Activated CD4-positive, alpha-beta T cell treated with anti-CD3 and anti-CD28 coated beads for 48 hours (primary cell): ENCODE data around the gene CANT1.
"Not testable (repeated sequence)": the region's sequence is repeated elsewhere in the genome, so short reads cannot be mapped to it uniquely, and the experiment has no call there.

ENCODE experiments used
- DNase-seq: peaks from one replicate; pipeline ENCODE4 v3.0.0-alpha.2; 2020

The CANT1 gene

GRCh38 chr17:78974635-78975591 is 34.7 kb downstream of the CANT1 start:
- DNase-seq, result no peak

- no peak for DNase-seq
These were observed 35.6 kb downstream of the CANT1 start for GRCh38 chr17:78973792-78974520.

DNA sequence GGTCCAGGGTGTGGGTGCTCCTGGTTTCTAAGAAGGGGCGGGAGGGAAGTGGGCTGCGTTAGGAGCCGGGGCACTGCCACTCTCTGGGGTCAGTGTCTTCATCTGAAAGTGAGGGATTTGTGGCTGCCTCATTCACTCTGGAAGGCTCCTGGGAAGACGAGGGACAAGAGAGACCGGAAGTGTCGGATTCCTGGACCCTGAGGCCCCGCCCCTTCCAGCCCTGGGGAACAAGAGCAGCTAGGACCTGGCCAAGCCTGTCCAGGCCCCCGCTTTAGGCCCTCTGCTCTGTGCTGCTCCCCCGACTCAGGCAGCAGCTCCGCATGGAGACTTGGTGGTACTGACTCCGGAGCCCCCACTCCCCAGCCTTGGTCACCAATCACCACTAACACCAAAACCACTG is 36.4 kb downstream of the CANT1 start:
- no peak for DNase-seq

GRCh38 chr17:78972507-78973105 is 37.0 kb downstream of the CANT1 start:
- no peak for DNase-seq

DNA sequence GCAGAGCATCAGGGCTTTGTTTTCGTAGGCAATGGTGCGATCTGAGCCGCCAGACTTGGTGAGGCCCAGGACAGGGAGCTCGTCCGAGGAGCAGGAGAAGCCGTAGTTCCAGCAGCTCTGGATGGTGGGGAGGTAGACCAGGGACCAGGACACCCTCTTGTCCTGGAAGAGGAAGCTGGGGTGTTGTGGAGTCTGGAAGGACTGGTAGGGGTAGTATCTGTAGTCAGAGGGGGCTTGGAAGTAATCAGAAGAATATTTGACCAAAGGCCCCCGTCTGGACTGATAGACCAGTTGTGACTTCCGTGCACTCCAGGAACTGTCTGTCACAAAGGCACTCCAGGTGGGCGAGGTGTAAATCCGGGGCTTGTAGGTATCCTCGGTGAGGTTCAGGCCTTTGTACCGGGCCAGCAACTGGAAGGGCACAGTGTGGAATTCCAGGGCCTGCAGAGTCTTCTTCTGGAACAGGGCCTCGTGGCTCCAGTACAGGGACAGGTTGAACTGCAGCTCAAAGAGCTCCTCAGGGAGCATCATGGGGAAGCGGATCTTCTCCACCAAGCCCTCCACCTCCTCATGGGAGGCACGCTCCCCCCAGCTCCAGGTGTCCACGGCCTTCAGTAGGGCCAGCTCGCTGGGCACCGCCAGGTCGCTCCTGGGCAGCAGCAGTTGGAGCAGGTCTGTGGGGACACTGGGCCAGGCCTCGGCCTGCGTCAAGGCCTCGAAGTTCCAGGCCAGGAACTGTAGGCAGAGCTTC is 37.6 kb downstream of the CANT1 start:
- no peak for DNase-seq

DNA sequence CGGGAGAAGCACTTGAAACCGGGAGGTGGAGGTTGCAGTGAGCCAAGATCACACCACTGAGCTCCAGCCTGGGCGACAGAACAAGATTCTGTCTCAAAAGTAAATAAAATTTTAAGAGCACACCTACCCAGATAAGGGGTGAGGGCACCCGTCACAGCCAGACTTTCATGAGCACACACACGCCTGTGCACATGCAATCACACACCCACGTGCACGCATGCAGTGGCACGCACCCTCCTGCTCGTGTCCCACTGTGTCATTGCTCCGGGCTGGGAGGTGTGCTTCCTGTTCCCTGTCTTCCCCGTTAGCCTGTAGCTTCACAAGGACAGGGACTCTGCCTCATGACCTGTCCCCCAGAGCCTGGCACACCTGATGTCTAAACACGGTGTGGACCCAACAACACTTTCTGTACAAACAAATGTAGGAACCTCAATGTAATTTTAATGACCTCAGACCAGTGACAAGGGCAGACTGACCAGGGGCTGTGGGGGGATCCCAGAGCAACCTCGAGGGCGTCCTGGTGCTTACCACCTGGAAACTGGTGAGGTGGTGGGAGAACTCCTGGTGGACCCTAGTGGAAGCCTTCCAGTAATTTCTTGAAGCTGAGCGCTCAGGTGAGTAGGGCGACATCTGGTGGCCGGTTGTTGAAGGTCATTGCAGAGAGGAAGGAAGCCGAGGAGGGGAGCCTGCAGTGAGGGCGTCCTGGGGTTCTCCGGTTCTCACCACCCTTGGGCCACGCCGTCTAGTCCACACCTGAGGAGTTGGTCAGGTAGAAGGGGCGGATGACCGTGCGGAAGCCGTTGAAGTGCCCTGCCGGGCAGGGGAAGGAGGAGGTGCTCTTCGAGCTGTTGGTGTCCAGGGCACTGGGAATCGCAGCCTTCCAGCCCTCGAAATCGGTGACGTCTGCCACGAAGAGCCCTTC is 38.5 kb downstream of the CANT1 start:
- DNase-seq, result peak; percentile 86

- no peak for DNase-seq
These were observed 39.7 kb downstream of the CANT1 start for GRCh38 chr17:78969865-78970264.

- no peak for DNase-seq
These were observed 41.7 kb downstream of the CANT1 start for GRCh38 chr17:78967782-78968362.

- no peak for DNase-seq
These were observed 42.5 kb downstream of the CANT1 start for GRCh38 chr17:78966910-78967600.

DNA sequence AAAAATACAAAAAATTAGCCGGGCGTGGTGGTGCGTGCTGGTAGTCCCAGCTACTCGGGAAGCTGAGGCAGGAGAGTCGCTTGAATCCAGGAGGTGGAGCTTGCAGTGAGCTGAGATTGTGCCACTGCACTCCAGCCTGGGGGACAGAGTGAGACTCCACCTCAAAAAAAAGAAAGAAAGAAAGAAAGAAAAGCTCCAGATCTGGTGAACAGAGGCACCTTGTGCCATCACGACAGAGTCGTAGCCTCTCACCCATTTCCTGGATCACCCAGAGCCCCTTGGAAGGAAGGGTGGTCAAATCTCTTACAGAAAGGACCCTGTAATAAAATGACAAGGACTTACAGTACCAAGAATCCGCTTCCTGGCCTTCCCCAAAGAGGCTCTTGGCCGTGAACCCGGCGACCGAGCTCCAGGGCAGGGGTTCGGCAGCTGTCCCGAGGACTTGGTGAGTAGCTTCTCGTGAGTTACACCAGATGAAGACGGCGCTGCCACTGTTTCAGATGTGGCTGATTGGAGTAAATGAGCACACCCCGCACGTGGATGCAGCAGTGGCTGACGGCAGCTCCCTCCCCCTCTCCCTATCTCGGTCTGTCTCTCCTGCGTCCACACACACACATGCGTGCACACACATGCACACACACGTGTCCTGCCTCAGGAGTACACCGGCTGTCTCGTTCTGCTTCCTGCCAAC is 43.3 kb downstream of the CANT1 start:
- DNase-seq, result no peak

DNA sequence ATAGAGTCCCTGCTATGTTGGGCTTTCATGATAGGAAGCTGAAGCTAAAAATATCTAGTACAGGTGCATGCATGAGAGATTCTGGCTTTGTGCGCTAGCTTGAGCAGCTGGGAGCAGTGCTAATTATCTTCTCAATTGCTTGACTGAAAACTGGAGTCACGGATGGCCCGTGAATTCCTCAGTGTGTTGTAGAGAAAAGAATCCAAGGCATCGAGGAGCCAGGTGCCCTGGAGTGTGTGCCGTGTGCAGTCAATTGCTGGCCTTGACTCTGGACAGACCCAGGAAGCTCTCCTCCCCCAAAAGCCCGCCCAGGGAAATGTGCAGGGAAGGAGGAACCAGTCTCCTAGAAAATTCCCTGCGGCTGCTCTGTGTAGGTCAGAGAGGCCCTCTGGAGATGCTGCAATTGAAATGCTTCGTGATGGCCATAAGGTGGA is 44.1 kb downstream of the CANT1 start:
- DNase-seq, result no peak

GRCh38 chr17:78963378-78963777 is 46.2 kb downstream of the CANT1 start:
- DNase-seq, result no peak

GRCh38 chr17:78962984-78963348 is 46.6 kb downstream of the CANT1 start:
- not testable (repeated sequence) for DNase-seq

DNA sequence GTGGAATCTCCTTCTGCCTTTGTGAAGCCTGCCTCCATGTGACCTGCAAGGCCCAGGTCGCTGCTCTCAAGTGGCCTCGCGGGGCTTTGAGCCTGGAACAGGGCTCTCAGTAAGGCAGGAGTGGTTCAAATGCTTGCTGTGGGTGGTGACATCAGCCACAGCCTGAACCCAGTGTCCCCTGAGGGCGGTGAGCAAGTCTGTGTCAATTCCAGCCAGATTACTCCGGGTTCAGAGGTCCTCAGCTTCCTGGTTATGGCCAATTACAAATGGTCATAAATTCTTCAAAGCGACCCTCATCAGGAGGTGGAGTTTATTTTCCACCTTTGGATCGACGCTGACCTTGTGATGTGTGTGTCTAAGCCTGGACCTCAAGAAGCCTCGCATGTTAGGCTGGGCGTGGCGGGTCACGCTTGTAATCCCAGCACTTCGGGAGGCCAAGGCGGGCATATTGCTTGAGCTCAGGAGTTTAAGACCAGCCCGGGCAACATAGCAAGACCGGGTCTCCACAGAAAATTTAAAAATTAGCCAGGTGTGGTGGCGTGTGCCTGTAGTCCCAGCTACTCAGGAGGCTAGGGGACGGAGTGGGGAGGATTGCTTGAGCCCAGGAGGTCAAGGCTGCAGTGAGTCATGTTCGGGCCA is 47.1 kb downstream of the CANT1 start:
- no peak for DNase-seq

GRCh38 chr17:78961571-78961970 is 48.0 kb downstream of the CANT1 start:
- no peak for DNase-seq

GRCh38 chr17:78960928-78961327 is 48.6 kb downstream of the CANT1 start:
- no peak for DNase-seq

DNA sequence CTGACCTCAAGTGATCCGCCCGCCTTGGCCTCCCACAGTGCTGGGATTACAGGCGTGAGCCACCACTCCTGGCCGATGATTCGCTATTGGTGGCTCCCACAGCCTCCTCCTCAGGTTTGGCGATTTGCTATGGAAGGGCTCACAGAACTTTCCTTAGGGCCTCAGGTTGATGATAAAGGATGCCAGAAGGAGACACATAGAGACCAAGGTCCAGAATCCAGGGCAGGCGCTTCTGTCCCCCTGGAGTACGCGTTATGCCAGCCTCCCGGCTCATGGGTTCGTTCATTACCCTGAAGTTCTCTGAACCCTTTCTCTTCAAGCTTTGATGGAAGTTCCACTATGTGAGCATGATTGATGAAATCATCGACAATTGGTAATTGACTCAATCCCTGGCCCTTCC is 49.8 kb downstream of the CANT1 start:
- DNase-seq, result no peak

DNA sequence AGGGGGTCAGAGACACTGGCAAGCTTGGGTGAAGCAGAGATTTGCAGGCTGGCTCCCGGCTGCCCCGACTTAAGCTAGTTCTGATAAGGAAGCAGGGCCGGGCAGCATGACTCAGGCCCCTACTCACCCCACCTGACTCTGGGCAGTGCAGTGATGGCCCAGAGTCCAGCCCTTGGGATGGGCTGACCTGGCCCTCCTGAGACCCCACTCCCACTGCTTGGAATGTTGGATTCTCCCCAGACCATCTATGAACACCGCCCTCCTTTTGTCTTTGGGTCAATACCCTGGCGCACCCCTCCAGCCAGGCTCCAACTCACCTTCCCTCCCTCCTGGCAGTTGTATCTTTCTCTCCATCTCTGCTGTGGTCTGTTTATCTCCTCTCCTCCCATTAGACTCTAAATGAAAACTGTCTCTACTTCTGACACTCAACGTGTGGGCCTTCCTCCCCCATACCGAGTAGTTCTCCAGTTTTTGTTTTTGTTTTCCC is 50.9 kb downstream of the CANT1 start:
- no peak for DNase-seq

DNA sequence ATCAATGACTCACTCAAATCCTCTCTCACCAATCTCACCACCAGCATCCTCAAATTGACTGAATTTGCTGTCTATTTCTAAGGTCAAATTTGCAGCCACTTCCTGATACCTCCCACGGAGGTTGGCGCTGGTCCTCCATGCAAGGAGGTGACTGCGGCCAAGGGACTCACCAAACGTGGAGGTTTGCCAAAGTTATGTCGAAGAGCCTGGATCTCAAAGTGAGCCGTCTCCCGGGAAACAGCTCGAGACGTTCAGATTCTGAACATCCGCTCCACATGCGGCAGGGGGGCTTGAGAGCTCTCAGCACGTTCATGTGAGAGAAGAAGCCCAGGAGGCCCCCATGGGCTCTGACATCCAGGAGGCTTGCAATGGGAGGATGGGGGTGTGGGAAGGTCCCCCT is 52.4 kb downstream of the CANT1 start:
- no peak for DNase-seq
